K562 (cell line): ENCODE data around the gene WASF2. TPM values are rescaled to one million over a fixed set of nuclear protein-coding genes. Genes with fewer than 3 reads are reported as not detected.

ENCODE experiments used
- ATAC-seq: fragments of 200-7000 bp; cut with Tn5 transposase; 3 replicates; pipeline ENCODE4 v1.9.1; 2020; ENCODE audit warnings: moderate library complexity
- BruUV-seq: library from RNA; stranded (reverse); fragments of 400-500 nt; replicated peaks from 2 replicates; lab custom pipeline; 2021; lab: Mats Ljungman, UMichigan
- CTCF ChIA-PET: fragments of 300-600 bp; formaldehyde crosslinking; extraction: SDS; loops from one replicate; lab custom pipeline; 2021; ENCODE audit warnings: low intra/inter-chr PET ratio; lab: Yijun Ruan, JAX
- POLR2A ChIA-PET: fragments of 300-600, 350-650 bp; sonication (Branson Sonifier 250); formaldehyde crosslinking; extraction: SDS; loops from one replicate; lab custom pipeline; 2021; ENCODE audit warnings: antibody characterized with exemption, inconsistent platforms; lab: Yijun Ruan, JAX
- DNase-seq, 4 experiments: peaks; one replicate each; pipeline versions ENCODE4 v3.0.0 to v3.0.0-alpha.2; 2011 to 2018; ENCODE audit warnings: low spot score in 3 of 4, mixed read lengths in 3 of 4; ENCODE audit errors: extremely low read depth in 1 of 4
- FAIRE-seq: peaks from 2 replicates; lab custom pipeline; 2011; peaks lifted over from hg19 to GRCh38; lab: Jason Lieb, UNC
- H2AFZ ChIP-seq: 2 replicates; pipeline ENCODE4 v1.6.0; 2011; ENCODE audit warnings: low read depth, low read length, control low read depth, inconsistent platforms
- H3K27ac ChIP-seq: fragments of 200-600 bp; 3 replicates; pipeline ENCODE4 v1.8.0; 2011; ENCODE audit warnings: low read depth, mild to moderate bottlenecking, control low read depth, inconsistent platforms, low read length, moderate library complexity, mixed read lengths; ENCODE audit errors: extremely low read depth
- H3K27me3 ChIP-seq, 2 experiments: fragments of 300-600 bp in 1 of 2; 2 replicates in 1 of 2; 3 replicates in 1 of 2; pipeline versions ENCODE4 v1.6.0 to v1.8.0; 2011; ENCODE audit warnings: inconsistent platforms in 2 of 2, low read length in 2 of 2, mild to moderate bottlenecking in 1 of 2, mixed read lengths in 1 of 2, moderate library complexity in 1 of 2; ENCODE audit not compliant: control insufficient read depth in 2 of 2, insufficient read depth in 2 of 2
- H3K36me3 ChIP-seq: fragments of 300-600 bp; 3 replicates; pipeline ENCODE4 v1.8.0; 2011; ENCODE audit warnings: mild to moderate bottlenecking, low read length, inconsistent platforms; ENCODE audit not compliant: control insufficient read depth, insufficient read depth
- H3K4me1 ChIP-seq, 2 experiments: fragments of 200-600 bp in 1 of 2; replicated peaks in 1 of 2; 2 replicates in 1 of 2; 3 replicates in 1 of 2; pipeline versions ENCODE4 v1.5.1 to v1.8.0; 2011; ENCODE audit warnings: inconsistent platforms in 2 of 2, low read length in 2 of 2, mild to moderate bottlenecking in 1 of 2, mixed read lengths in 1 of 2, moderate library complexity in 1 of 2; ENCODE audit not compliant: control insufficient read depth in 2 of 2, insufficient read depth in 2 of 2
- H3K4me2 ChIP-seq: 2 replicates; pipeline ENCODE4 v1.6.1; 2011; ENCODE audit warnings: low read length, control low read depth, inconsistent platforms, mixed read lengths; ENCODE audit not compliant: insufficient read depth
- H3K4me3 ChIP-seq: fragments of 200-600 bp; sonication (generic), shearing (Covaris generic); 2 replicates; pipeline ENCODE4 v1.5.1; 2016; ENCODE audit warnings: control low read depth, inconsistent platforms
- H3K79me2 ChIP-seq: fragments of 200-600 bp; 3 replicates; pipeline ENCODE4 v1.8.0; 2011; ENCODE audit warnings: low read length, inconsistent platforms; ENCODE audit not compliant: control insufficient read depth, insufficient read depth
- H3K9ac ChIP-seq, 2 experiments: 2 replicates each; pipeline versions ENCODE4 v1.6.0 to v1.6.1; 2011; ENCODE audit warnings: low read depth in 2 of 2, low read length in 2 of 2, control low read depth in 1 of 2, inconsistent platforms in 1 of 2, mild to moderate bottlenecking in 1 of 2, mixed read lengths in 1 of 2; ENCODE audit not compliant: insufficient read depth in 1 of 2
- H3K9me1 ChIP-seq: one replicate; pipeline ENCODE4 v1.6.0; 2011; ENCODE audit warnings: inconsistent platforms, mild to moderate bottlenecking, low read length, moderate library complexity; ENCODE audit not compliant: control insufficient read depth, insufficient read depth
- H3K9me3 ChIP-seq: replicated peaks from 2 replicates; pipeline ENCODE4 v1.5.1; 2011; ENCODE audit warnings: low read depth, low read length, inconsistent platforms; ENCODE audit not compliant: control insufficient read depth, insufficient read depth
- H4K20me1 ChIP-seq: replicated peaks from 2 replicates; pipeline ENCODE4 v1.6.1; 2011; ENCODE audit warnings: low read length, inconsistent platforms, mixed read lengths; ENCODE audit not compliant: control insufficient read depth, insufficient read depth
- BCLAF1 ChIP-seq, 2 experiments: fragments of 450-650 bp in 1 of 2; IDR thresholded peaks; 2 replicates each; pipeline ENCODE4 v1.6.1; 2011 to 2017; ENCODE audit warnings: low read depth in 2 of 2, antibody characterized with exemption in 1 of 2, borderline replicate concordance in 1 of 2, low read length in 1 of 2, mild to moderate bottlenecking in 1 of 2, mixed read lengths in 1 of 2; ENCODE audit not compliant: control insufficient read depth in 1 of 2
- DEAF1 ChIP-seq: fragments of 450-650 bp; formaldehyde crosslinking; IDR thresholded peaks from 2 replicates; pipeline ENCODE4 v1.4.0; 2020; ENCODE audit warnings: mild to moderate bottlenecking, moderate library complexity
- ESRRA ChIP-seq: fragments of 450-650 bp; IDR thresholded peaks from 2 replicates; pipeline ENCODE4 v1.6.1; 2014; ENCODE audit warnings: low read depth, mild to moderate bottlenecking, moderate library complexity, borderline replicate concordance
- NR4A1 ChIP-seq, 2 experiments: fragments of 250-450 bp in 1 of 2; fragments of 450-650 bp in 1 of 2; sonication (Bioruptor Pico) in 1 of 2; IDR thresholded peaks; 2 replicates each; pipeline versions ENCODE4 v1.4.0 to v1.6.1; 2016 to 2020; ENCODE audit warnings: mild to moderate bottlenecking in 2 of 2, missing compliant biosample characterization in 1 of 2, missing genetic modification characterization in 1 of 2, moderate library complexity in 1 of 2
- ZEB2 ChIP-seq: fragments of 450-650 bp; IDR thresholded peaks from 2 replicates; pipeline ENCODE4 v1.6.1; 2016
- ZNF140 ChIP-seq: fragments of 250-450 bp; sonication (Bioruptor Pico); IDR thresholded peaks from 2 replicates; pipeline ENCODE4 v1.8.0; 2021; ENCODE audit warnings: moderate library complexity, mild to moderate bottlenecking, inconsistent platforms
- ZNF395 ChIP-seq: fragments of 200-800 bp; sonication (Bioruptor generic); IDR thresholded peaks from 2 replicates; pipeline ENCODE4 v1.6.1; 2017; ENCODE audit warnings: missing genetic modification characterization, missing compliant biosample characterization
- ZNF75A ChIP-seq: fragments of 450-650 bp; formaldehyde crosslinking; IDR thresholded peaks from 2 replicates; pipeline ENCODE4 v1.4.0; 2020; ENCODE audit warnings: mild to moderate bottlenecking
- ZNF780A ChIP-seq: fragments of 250-450 bp; sonication (Bioruptor Pico); IDR thresholded peaks from 2 replicates; pipeline ENCODE4 v1.5.0; 2021; ENCODE audit warnings: mild to moderate bottlenecking
- WGBS: fragments of 100-300 bp; shearing (Covaris generic); methylation state at CpG from one replicate; pipeline ENCODE4 v1.1.6; 2016; ENCODE audit warnings: low coverage, mixed read lengths; ENCODE audit not compliant: insufficient coverage; ENCODE audit errors: missing lambda C conversion rate; 5-methylcytosine and 5-hydroxymethylcytosine counted together
- in situ Hi-C: fragments of 300-500 bp; cut with MboI; formaldehyde crosslinking; loops from 4 replicates; pipeline ENCODE4 v1.15.0; 2018; ENCODE audit warnings: inconsistent platforms, mixed read lengths
- intact Hi-C: fragments of 100-400 bp; cut with micrococcal nuclease; formaldehyde crosslinking; loops from 2 replicates; pipeline ENCODE4 v1.14.2; 2022
- polyA plus RNA-seq, 8 experiments: library from polyadenylated mRNA; depleted of rRNA in 4 of 8; stranded (reverse) in 5 of 8; unstranded in 3 of 8; fragments of >200 nt; fragmentation: Nextera tagmentation in 2 of 8; fragmentation: Illumina TruSeq in 1 of 8; extraction: Ambion mirVana in 2 of 8; extraction: Trizol in 1 of 8; gene quantifications; 2 replicates each; pipeline versions ENCODE4 v1.2.1 to v1.2.3, GENCODE V29; 2011 to 2014; ENCODE audit warnings: inconsistent platforms in 1 of 8, missing spikeins in 1 of 8
- total RNA-seq, 7 experiments: library from RNA; depleted of rRNA in 6 of 7; stranded (reverse); fragments of >200 nt in 6 of 7; fragmentation: Illumina TruSeq in 2 of 7; extraction: Trizol in 2 of 7; gene quantifications; 2 replicates each; pipeline versions ENCODE4 v1.2.1 to v1.2.3, GENCODE V29; 2011 to 2021; ENCODE audit warnings: low replicate concordance in 1 of 7
- TF ChIP-seq, protein P1 (sequence below): sonication (generic); IDR thresholded peaks from 2 replicates; pipeline ENCODE4 v1.6.1; 2016
- TF ChIP-seq, protein P2 (sequence below): fragments of 450-650 bp; conservative IDR thresholded peaks from 2 replicates; pipeline ENCODE4 v1.6.1; 2016; ENCODE audit warnings: missing genetic modification characterization, low read depth, mild to moderate bottlenecking, missing compliant biosample characterization, moderate library complexity

WASF2 gene
- total and polyA plus RNA-seq, 9 of the 15 experiments (the other 6 are each of a cell fraction or from before 2014, with no cell fraction given) = 8.2 to 163 (median 31.2) TPM

DNA sequence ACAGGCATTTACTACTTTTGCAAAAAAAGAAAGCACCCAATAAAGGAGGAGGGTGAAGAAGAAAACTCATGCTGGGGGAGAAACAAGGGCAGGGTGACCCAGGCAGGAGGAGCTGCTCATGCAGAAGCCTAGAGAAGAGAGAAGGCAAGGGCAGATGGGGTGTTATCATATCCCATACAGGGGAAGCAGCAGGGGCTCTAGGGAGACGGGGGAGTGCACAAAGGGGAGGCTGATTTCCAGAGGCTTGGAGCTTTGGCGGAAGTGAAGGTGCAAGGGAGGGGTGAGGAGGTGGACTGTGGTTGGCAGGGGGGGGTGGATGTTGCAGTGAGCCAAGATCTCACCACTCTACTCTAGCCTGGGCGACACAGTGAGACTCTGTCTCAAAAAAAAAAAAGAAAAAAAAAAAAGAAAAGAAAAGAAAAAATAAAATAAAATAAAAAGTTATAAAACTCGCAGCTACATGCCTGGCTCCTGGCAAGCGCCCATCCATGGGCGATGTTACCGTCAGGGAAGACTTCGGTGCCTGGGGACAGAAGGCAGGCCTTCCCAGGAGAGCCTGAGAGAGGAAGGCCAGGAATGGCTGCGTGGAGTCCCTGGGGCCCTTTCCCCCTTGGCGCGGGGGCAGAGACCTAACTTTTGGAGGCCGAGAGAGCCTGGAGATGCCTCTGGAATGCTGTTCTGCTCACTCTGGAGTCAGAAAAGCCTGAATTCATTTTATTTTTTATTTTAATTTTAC, 112.0 kb downstream of the WASF2 start:
- CTCF ChIA-PET = interaction anchor here (0.7 kb wide), 1 partner anchor 78 kb away, joined by 3 read pairs; no protein-coding TSS in a partner anchor
- TF ChIP-seq, protein P1, sequence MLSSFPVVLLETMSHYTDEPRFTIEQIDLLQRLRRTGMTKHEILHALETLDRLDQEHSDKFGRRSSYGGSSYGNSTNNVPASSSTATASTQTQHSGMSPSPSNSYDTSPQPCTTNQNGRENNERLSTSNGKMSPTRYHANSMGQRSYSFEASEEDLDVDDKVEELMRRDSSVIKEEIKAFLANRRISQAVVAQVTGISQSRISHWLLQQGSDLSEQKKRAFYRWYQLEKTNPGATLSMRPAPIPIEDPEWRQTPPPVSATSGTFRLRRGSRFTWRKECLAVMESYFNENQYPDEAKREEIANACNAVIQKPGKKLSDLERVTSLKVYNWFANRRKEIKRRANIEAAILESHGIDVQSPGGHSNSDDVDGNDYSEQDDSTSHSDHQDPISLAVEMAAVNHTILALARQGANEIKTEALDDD = no peak
- TF ChIP-seq ZEB2 = no peak
- no peak for TF ChIP-seq NR4A1 (CRISPR knock-in tag; IDR thresholded peaks at IDR 0.05)
- no peak for TF ChIP-seq NR4A1 (tag; IDR thresholded peaks at IDR 0.05)
- TF ChIP-seq, protein P2, sequence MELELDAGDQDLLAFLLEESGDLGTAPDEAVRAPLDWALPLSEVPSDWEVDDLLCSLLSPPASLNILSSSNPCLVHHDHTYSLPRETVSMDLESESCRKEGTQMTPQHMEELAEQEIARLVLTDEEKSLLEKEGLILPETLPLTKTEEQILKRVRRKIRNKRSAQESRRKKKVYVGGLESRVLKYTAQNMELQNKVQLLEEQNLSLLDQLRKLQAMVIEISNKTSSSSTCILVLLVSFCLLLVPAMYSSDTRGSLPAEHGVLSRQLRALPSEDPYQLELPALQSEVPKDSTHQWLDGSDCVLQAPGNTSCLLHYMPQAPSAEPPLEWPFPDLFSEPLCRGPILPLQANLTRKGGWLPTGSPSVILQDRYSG (tag) = no peak
- no peak for TF ChIP-seq ZNF140 (CRISPR knock-in tag)
- TF ChIP-seq ZNF395 (CRISPR knock-in tag) = no peak
- no peak for TF ChIP-seq ESRRA
- no peak for TF ChIP-seq BCLAF1 (IDR thresholded peaks at IDR 0.05; ENCODE audit: borderline replicate concordance in 1 of 2, control insufficient read depth in 1 of 2, low read depth in 2 of 2, low read length in 1 of 2)
- TF ChIP-seq ZNF780A (CRISPR knock-in tag) = no peak
- TF ChIP-seq DEAF1 = no peak
- TF ChIP-seq ZNF75A (CRISPR knock-in tag) = no peak

More for the DNA sequence above, 112.0 kb downstream of the WASF2 start:
- POLR2A ChIA-PET = interaction anchor here (0.5 to 1.1 kb wide), 3 partner anchors 10 to 928 kb away, joined by 3 to 6 read pairs (median 3); no protein-coding TSS in a partner anchor
- peak overlapping the region in 1 of 2 experiments; percentile 85; a peak in 2 of 4 replicates for H3K9ac ChIP-seq
- in situ Hi-C loops (no loop called here), intact Hi-C loops (no loop called here)
- peaks cover 4 to 37% of the 10 kb centered on the region in 2 experiments; a peak in 4 of 5 replicates for H3K4me1 ChIP-seq
- DNase-seq = peak; percentile 57 to 82 (median 70)
- FAIRE-seq = peak; percentile 74
- H3K9me1 ChIP-seq = no peaks in the 10 kb centered on the region
- H2AFZ ChIP-seq = peak overlapping the region; percentile 20
- no peaks in the 10 kb centered on the region for H3K79me2 ChIP-seq
- ATAC-seq = peak; percentile 50
- H3K4me2 ChIP-seq = no peak overlapping the region
- no peaks in the 10 kb centered on the region for H3K36me3 ChIP-seq
- no peak overlapping the region for H3K27ac ChIP-seq
- H4K20me1 ChIP-seq = no peaks in the 10 kb centered on the region; the same call in 1 of the 2 replicates
- no peak overlapping the region for H3K4me3 ChIP-seq
- 68% methylated on average over 12 of the region's 12 CpGs for WGBS
- BruUV-seq = no TSS peak
- no peaks in the 10 kb centered on the region for H3K27me3 ChIP-seq
- no peaks in the 10 kb centered on the region for H3K9me3 ChIP-seq
